OCI-LY1 (cell line): ENCODE measurements around the gene SPOCK2.

ENCODE experiments used
- H2AFZ ChIP-seq: fragments of 200-600 bp; sonication (generic), shearing (Covaris generic); 2 replicates; pipeline ENCODE4 v1.6.0; 2014; ENCODE audit warnings: antibody characterized with exemption, mild to moderate bottlenecking, low read length
- H3F3A ChIP-seq: fragments of 200-600 bp; sonication (generic), shearing (Covaris generic); 2 replicates; pipeline ENCODE4 v1.6.0; 2014; ENCODE audit warnings: mild to moderate bottlenecking, antibody characterized with exemption, low read length, moderate library complexity; ENCODE audit not compliant: insufficient read depth
- H3K27ac ChIP-seq: fragments of 200-600 bp; sonication (generic); 2 replicates; pipeline ENCODE4 v1.5.1; 2014; ENCODE audit warnings: low read length, mixed run types, mild to moderate bottlenecking, low read depth; ENCODE audit not compliant: poor library complexity, severe bottlenecking
- H3K27me3 ChIP-seq: fragments of 200-600 bp; sonication (generic); 2 replicates; pipeline ENCODE4 v1.6.0; 2014; ENCODE audit warnings: antibody characterized with exemption, mild to moderate bottlenecking, low read length, moderate library complexity; ENCODE audit not compliant: insufficient read depth
- H3K36me3 ChIP-seq: fragments of 200-600 bp; sonication (generic); 2 replicates; pipeline ENCODE4 v1.6.1; 2014; ENCODE audit warnings: mild to moderate bottlenecking, antibody characterized with exemption, low read length, moderate library complexity, mixed read lengths; ENCODE audit not compliant: insufficient read depth
- H3K4me1 ChIP-seq: fragments of 200-600 bp; sonication (generic); 2 replicates; pipeline ENCODE4 v1.5.1; 2014; ENCODE audit warnings: mild to moderate bottlenecking, low read length, moderate library complexity; ENCODE audit not compliant: insufficient read depth, severe bottlenecking
- H3K4me2 ChIP-seq: fragments of 200-600 bp; sonication (generic), shearing (Covaris generic); 2 replicates; pipeline ENCODE4 v1.6.1; 2014; ENCODE audit warnings: low read length
- H3K4me3 ChIP-seq: fragments of 200-600 bp; sonication (generic); 2 replicates; pipeline ENCODE4 v1.5.1; 2014; ENCODE audit warnings: low read length, low read depth, mild to moderate bottlenecking, mixed read lengths; ENCODE audit not compliant: poor library complexity, severe bottlenecking
- H3K79me2 ChIP-seq: fragments of 200-600 bp; shearing (Covaris generic); 2 replicates; pipeline ENCODE4 v1.6.1; 2016; ENCODE audit warnings: mixed run types, low read length, mixed read lengths; ENCODE audit not compliant: insufficient read depth
- H3K9ac ChIP-seq: fragments of 200-600 bp; sonication (generic), shearing (Covaris generic); 2 replicates; pipeline ENCODE4 v1.6.1; 2014; ENCODE audit warnings: mild to moderate bottlenecking, low read length, mixed read lengths
- H3K9me2 ChIP-seq: fragments of 200-600 bp; sonication (generic), shearing (Covaris generic); 2 replicates; pipeline ENCODE4 v1.6.1; 2014; ENCODE audit warnings: low read depth, mild to moderate bottlenecking, low read length, mixed read lengths
- H3K9me3 ChIP-seq: fragments of 200-600 bp; shearing (Covaris generic); 2 replicates; pipeline ENCODE4 v1.6.1; 2014; ENCODE audit warnings: low read length, mixed read lengths
- H4K20me1 ChIP-seq: fragments of 200-600 bp; sonication (generic), shearing (Covaris generic); 2 replicates; pipeline ENCODE4 v1.6.0; 2016; ENCODE audit warnings: mild to moderate bottlenecking, low read length; ENCODE audit not compliant: insufficient read depth
- EZH2 ChIP-seq: fragments of 200-600 bp; sonication (generic), shearing (Covaris generic); IDR thresholded peaks from 2 replicates; pipeline ENCODE4 v1.8.0; 2017; ENCODE audit warnings: borderline replicate concordance, mixed run types, mild to moderate bottlenecking, antibody characterized with exemption, low read length, moderate library complexity, mixed read lengths
- TF ChIP-seq, protein P1 (sequence below): fragments of 200-600 bp; sonication (generic), shearing (Covaris generic); IDR thresholded peaks from 2 replicates; pipeline ENCODE4 v1.5.1; 2017; ENCODE audit warnings: mild to moderate bottlenecking, antibody characterized with exemption, low read length, moderate library complexity, mixed read lengths

SPOCK2 gene

DNA sequence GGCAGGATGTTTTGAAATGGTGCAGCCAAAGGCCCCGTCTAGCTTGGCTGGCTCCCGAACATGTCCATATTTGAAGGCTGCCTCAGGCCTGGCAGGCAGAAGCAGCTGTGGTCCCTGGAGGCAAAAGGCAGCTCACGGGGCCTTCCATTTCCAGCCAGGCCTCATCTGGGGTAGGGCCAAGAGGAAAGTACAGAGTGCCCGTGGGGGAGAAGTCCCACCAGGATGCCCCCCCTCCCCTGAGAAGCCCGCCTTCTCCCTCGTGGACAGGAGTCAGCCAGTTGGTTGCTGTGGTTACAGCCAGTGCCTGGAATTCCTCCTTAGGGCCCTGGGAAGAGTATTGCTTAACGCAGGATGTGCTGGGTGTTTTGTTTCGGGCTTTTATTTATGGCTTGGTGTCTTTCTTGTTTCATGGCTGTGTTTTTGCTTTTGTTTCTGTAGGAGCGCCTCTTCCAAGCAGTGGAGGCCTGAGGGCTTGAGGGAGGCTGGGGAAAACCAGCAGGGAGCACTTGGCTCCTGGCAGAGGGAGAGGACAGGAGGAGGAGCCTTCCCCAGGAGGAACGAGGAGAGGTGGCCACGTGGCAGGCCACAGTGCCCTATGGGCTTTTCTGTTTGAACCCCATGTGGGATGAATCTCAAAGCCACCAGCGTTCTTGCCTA lies 78.8 kb downstream of the SPOCK2 start:
- TF ChIP-seq, protein P1, sequence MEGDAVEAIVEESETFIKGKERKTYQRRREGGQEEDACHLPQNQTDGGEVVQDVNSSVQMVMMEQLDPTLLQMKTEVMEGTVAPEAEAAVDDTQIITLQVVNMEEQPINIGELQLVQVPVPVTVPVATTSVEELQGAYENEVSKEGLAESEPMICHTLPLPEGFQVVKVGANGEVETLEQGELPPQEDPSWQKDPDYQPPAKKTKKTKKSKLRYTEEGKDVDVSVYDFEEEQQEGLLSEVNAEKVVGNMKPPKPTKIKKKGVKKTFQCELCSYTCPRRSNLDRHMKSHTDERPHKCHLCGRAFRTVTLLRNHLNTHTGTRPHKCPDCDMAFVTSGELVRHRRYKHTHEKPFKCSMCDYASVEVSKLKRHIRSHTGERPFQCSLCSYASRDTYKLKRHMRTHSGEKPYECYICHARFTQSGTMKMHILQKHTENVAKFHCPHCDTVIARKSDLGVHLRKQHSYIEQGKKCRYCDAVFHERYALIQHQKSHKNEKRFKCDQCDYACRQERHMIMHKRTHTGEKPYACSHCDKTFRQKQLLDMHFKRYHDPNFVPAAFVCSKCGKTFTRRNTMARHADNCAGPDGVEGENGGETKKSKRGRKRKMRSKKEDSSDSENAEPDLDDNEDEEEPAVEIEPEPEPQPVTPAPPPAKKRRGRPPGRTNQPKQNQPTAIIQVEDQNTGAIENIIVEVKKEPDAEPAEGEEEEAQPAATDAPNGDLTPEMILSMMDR, result no peak
- TF ChIP-seq EZH2, result no peak
- H2AFZ ChIP-seq, result no peak overlapping the region
- H3K79me2 ChIP-seq, result no peaks in the 10 kb centered on the region
- no peaks in the 10 kb centered on the region for H3K9me3 ChIP-seq
- H3K4me3 ChIP-seq, result no peak overlapping the region
- no peak overlapping the region for H3K9ac ChIP-seq
- no peaks in the 10 kb centered on the region for H4K20me1 ChIP-seq
- no peaks in the 10 kb centered on the region for H3K4me1 ChIP-seq
- H3K27ac ChIP-seq, result no peak overlapping the region
- H3K36me3 ChIP-seq, result no peaks in the 10 kb centered on the region
- no peaks in the 10 kb centered on the region for H3F3A ChIP-seq
- H3K27me3 ChIP-seq, result peaks cover 5% of the 10 kb centered on the region; the same call in 1 of the 2 replicates
- no peak overlapping the region for H3K4me2 ChIP-seq
- H3K9me2 ChIP-seq, result no peaks in the 10 kb centered on the region

DNA sequence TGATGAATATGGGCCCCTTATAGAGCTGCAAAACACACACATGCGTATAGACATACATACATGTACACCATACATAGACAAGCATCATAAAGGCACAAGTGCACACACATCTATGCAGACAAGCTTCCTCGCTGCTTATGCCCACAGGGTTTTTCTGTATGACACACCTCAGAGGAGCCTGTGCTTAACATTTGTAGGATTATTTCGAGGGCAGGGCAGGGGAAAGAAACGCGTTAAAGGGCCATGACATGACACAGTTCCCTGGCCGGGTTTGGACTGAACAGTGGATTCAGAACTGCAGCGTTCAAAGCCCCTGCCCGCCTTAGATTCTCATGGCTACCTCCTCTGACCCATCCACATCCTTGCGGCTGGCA lies 79.3 kb downstream of the SPOCK2 start:
- Histone ChIP-seq H3K36me3 (no peaks in the 10 kb centered on the region), H3K4me2 (no peak overlapping the region), H3K79me2 (no peaks in the 10 kb centered on the region), H3K27me3 (peaks cover 5% of the 10 kb centered on the region; the same call in 1 of the 2 replicates), H3F3A (no peaks in the 10 kb centered on the region), H3K4me3 (no peak overlapping the region), H3K9me2 (no peaks in the 10 kb centered on the region), H3K4me1 (no peaks in the 10 kb centered on the region), H4K20me1 (no peaks in the 10 kb centered on the region), H2AFZ (no peak overlapping the region), H3K9me3 (no peaks in the 10 kb centered on the region), H3K27ac (no peak overlapping the region), H3K9ac (no peak overlapping the region)
- no peak for TF ChIP-seq EZH2
- TF ChIP-seq, protein P1, result no peak
